WTC11 (cell line): Measurements from ENCODE around the gene COMTD1. TPM values are rescaled to one million over a fixed set of nuclear protein-coding genes. Genes with fewer than 3 reads are reported as not detected.
A peak's percentile ranks its signal among the peaks of the same experiment; 100 is the strongest.

ENCODE experiments used
- ATAC-seq: fragments of 200-7000 bp; cut with Tn5 transposase; 2 replicates; pipeline ENCODE4 v1.10.0; 2021; ENCODE audit warnings: mild to moderate bottlenecking, moderate library complexity
- CTCF ChIA-PET: fragments of 300-600 bp; sonication (Branson Sonifier 250); formaldehyde crosslinking; loops from one replicate; lab custom pipeline; 2021; ENCODE audit warnings: antibody characterized with exemption; lab: Charles Lee
- POLR2A ChIA-PET: fragments of 350-600 bp; sonication (Branson Sonifier 250); formaldehyde crosslinking; loops from one replicate; lab custom pipeline; 2021; ENCODE audit warnings: antibody characterized with exemption; lab: Charles Lee
- DNase-seq: peaks from one replicate; pipeline ENCODE4 v3.0.0; 2021; ENCODE audit warnings: low spot score
- H3K27ac Mint-ChIP-seq: 2 replicates; pipeline ENCODE4 v1.8.0; 2021; ENCODE audit warnings: mixed read lengths
- H3K27me3 Mint-ChIP-seq: 2 replicates; pipeline ENCODE4 v1.8.0; 2021; ENCODE audit warnings: low read depth, mild to moderate bottlenecking, moderate library complexity, mixed read lengths
- H3K36me3 Mint-ChIP-seq: 2 replicates; pipeline ENCODE4 v1.8.0; 2021; ENCODE audit warnings: mixed read lengths
- H3K4me1 Mint-ChIP-seq: 2 replicates; pipeline ENCODE4 v1.8.0; 2022; ENCODE audit warnings: mixed read lengths
- H3K4me3 Mint-ChIP-seq: 2 replicates; pipeline ENCODE4 v1.8.0; 2021; ENCODE audit warnings: mild to moderate bottlenecking, moderate library complexity, mixed read lengths
- H3K9me3 Mint-ChIP-seq: 2 replicates; pipeline ENCODE4 v1.8.0; 2021; ENCODE audit warnings: mixed read lengths
- CDX4 ChIP-seq: fragments of 250-450 bp; sonication (Bioruptor Pico); IDR thresholded peaks from 2 replicates; pipeline ENCODE4 v1.9.0; 2021; ENCODE audit warnings: moderate library complexity, mild to moderate bottlenecking, inconsistent platforms, borderline replicate concordance
- E2F1 ChIP-seq: sonication (generic); formaldehyde crosslinking; IDR thresholded peaks from 2 replicates; pipeline ENCODE4 v1.8.0; 2022; ENCODE audit warnings: mild to moderate bottlenecking, missing genetic modification reagents
- E2F5 ChIP-seq: sonication (generic); formaldehyde crosslinking; IDR thresholded peaks from 2 replicates; pipeline ENCODE4 v1.8.1; 2022; ENCODE audit warnings: mild to moderate bottlenecking, moderate library complexity, missing genetic modification reagents
- ETV6 ChIP-seq: sonication (generic); formaldehyde crosslinking; IDR thresholded peaks from 2 replicates; pipeline ENCODE4 v1.8.1; 2022; ENCODE audit warnings: mild to moderate bottlenecking, missing genetic modification reagents
- FOXP4 ChIP-seq: sonication (generic); formaldehyde crosslinking; IDR thresholded peaks from 2 replicates; pipeline ENCODE4 v1.8.0; 2022; ENCODE audit warnings: mild to moderate bottlenecking, missing genetic modification reagents
- IRF2 ChIP-seq: sonication (generic); formaldehyde crosslinking; IDR thresholded peaks from 2 replicates; pipeline ENCODE4 v1.8.0; 2022; ENCODE audit warnings: low read depth, missing genetic modification reagents, borderline replicate concordance
- JUN ChIP-seq: sonication (generic); formaldehyde crosslinking; IDR thresholded peaks from 2 replicates; pipeline ENCODE4 v1.8.0; 2023; ENCODE audit warnings: mild to moderate bottlenecking, missing genetic modification reagents
- KAT7 ChIP-seq: sonication (generic); formaldehyde crosslinking; IDR thresholded peaks from 2 replicates; pipeline ENCODE4 v1.8.1; 2023; ENCODE audit warnings: missing genetic modification reagents, mild to moderate bottlenecking, borderline replicate concordance
- NR2C2 ChIP-seq: sonication (generic); formaldehyde crosslinking; IDR thresholded peaks from 2 replicates; pipeline ENCODE4 v1.8.0; 2022; ENCODE audit warnings: mild to moderate bottlenecking, missing genetic modification reagents
- RELA ChIP-seq: sonication (generic); formaldehyde crosslinking; IDR thresholded peaks from 2 replicates; pipeline ENCODE4 v1.8.1; 2022; ENCODE audit warnings: missing genetic modification reagents, mild to moderate bottlenecking, borderline replicate concordance
- SMAD3 ChIP-seq: sonication (generic); formaldehyde crosslinking; IDR thresholded peaks from 2 replicates; pipeline ENCODE4 v1.8.0; 2022; ENCODE audit warnings: missing genetic modification reagents, mild to moderate bottlenecking, borderline replicate concordance
- TCF7 ChIP-seq: sonication (generic); formaldehyde crosslinking; IDR thresholded peaks from 2 replicates; pipeline ENCODE4 v1.8.0; 2022; ENCODE audit warnings: mild to moderate bottlenecking, low read depth, missing genetic modification reagents, moderate library complexity
- ZBTB43 ChIP-seq: sonication (generic); formaldehyde crosslinking; IDR thresholded peaks from 2 replicates; pipeline ENCODE4 v1.8.1; 2023; ENCODE audit warnings: mild to moderate bottlenecking, missing genetic modification reagents
- ZNF396 ChIP-seq: fragments of 250-450 bp; sonication (Bioruptor Pico); IDR thresholded peaks from 2 replicates; pipeline ENCODE4 v1.8.0; 2021; ENCODE audit warnings: mild to moderate bottlenecking, moderate library complexity, borderline replicate concordance
- total RNA-seq: library from RNA; stranded (reverse); gene quantifications from 3 replicates; pipeline ENCODE4 v1.2.3, GENCODE V29; 2021
- TF ChIP-seq, protein P1 (sequence below): sonication (generic); formaldehyde crosslinking; IDR thresholded peaks from 2 replicates; pipeline ENCODE4 v1.8.1; 2023; ENCODE audit warnings: mild to moderate bottlenecking, missing genetic modification reagents
- TF ChIP-seq, protein P2 (sequence below): fragments of 250-450 bp; sonication (Bioruptor Pico); IDR thresholded peaks from 2 replicates; pipeline ENCODE4 v1.8.0; 2021; ENCODE audit warnings: mild to moderate bottlenecking
- TF ChIP-seq, protein P3 (sequence below): sonication (generic); formaldehyde crosslinking; IDR thresholded peaks from 2 replicates; pipeline ENCODE4 v1.8.0; 2023; ENCODE audit warnings: missing genetic modification reagents, mild to moderate bottlenecking, borderline replicate concordance
- TF ChIP-seq, protein P4 (sequence below): sonication (generic); formaldehyde crosslinking; IDR thresholded peaks from 2 replicates; pipeline ENCODE4 v1.8.0; 2022; ENCODE audit warnings: mild to moderate bottlenecking, missing genetic modification reagents
- TF ChIP-seq, protein P5 (sequence below): sonication (generic); formaldehyde crosslinking; IDR thresholded peaks from 2 replicates; pipeline ENCODE4 v1.8.0; 2022; ENCODE audit warnings: mild to moderate bottlenecking, missing genetic modification reagents

The COMTD1 gene
- total RNA-seq, 1 experiment from 2014 or later: 47.8 TPM

DNA sequence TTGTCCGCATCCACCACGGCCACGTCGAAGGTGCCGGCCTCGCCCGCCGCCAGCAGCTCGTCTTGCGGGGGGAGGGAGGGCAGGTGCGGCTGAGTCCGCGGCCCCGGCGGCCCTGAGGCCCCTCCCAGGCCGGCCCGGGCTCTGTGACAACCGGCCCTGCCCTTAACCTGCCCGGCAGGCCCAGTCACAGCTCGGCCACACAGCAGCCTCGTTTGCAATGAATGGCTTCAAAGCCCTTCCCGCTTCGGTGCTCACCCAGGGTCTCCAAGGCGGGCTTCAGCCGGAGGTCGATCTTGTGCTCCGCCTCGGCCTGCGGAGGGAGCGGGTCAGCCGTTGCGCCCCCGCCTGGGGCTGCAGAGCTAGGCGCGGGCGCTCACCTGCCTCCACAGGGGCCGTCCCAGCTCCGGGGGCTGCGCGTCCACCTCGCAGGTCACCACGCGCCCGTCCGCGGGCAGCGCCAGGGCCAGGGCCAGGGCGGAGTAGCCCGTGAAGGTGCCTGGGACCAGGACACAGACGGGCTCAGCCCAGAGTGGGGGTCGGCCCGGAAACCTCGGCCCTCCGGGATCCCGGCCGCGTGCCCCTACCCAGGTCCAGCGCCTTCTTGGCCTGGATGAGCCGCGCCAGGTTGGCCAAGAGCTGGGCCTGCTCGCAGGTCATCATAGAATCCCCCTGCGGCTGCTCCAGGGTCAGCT, 928 bp downstream of the COMTD1 start:
- ATAC-seq: peak; percentile 5
- Mint-ChIP-seq H3K4me3 (peak overlapping the region; percentile 66), H3K36me3 (peaks cover 31% of the 10 kb centered on the region), H3K9me3 (no peaks in the 10 kb centered on the region), H3K4me1 (peaks cover 24% of the 10 kb centered on the region), H3K27me3 (no peaks in the 10 kb centered on the region; the same call in 1 of the 2 replicates), H3K27ac (no peak overlapping the region)
- CTCF ChIA-PET: interaction anchor here (0.6 to 6.3 kb wide), 22 partner anchors 10 to 408 kb away, joined by 3 to 145 read pairs (median 6); partner anchors contain the start of genes KAT6B, SAMD8 and VDAC2
- peak; percentile 70 for DNase-seq
- POLR2A ChIA-PET: interaction anchor here (1.0 to 2.7 kb wide), 6 partner anchors 9 to 124 kb away, joined by 3 to 19 read pairs (median 4); partner anchors contain the start of gene VDAC2
- 0 out of 2 replicates have a peak, but pooled peaks have one; percentile 28 for TF ChIP-seq TCF7 (CRISPR knock-in tag)
- TF ChIP-seq, protein P1, sequence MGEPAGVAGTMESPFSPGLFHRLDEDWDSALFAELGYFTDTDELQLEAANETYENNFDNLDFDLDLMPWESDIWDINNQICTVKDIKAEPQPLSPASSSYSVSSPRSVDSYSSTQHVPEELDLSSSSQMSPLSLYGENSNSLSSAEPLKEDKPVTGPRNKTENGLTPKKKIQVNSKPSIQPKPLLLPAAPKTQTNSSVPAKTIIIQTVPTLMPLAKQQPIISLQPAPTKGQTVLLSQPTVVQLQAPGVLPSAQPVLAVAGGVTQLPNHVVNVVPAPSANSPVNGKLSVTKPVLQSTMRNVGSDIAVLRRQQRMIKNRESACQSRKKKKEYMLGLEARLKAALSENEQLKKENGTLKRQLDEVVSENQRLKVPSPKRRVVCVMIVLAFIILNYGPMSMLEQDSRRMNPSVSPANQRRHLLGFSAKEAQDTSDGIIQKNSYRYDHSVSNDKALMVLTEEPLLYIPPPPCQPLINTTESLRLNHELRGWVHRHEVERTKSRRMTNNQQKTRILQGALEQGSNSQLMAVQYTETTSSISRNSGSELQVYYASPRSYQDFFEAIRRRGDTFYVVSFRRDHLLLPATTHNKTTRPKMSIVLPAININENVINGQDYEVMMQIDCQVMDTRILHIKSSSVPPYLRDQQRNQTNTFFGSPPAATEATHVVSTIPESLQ (CRISPR knock-in tag): no peak
- TF ChIP-seq E2F1 (CRISPR knock-in tag): no peak
- no peak for TF ChIP-seq SMAD3 (CRISPR knock-in tag)
- no peak for TF ChIP-seq ZNF396 (CRISPR knock-in tag)
- TF ChIP-seq, protein P2, sequence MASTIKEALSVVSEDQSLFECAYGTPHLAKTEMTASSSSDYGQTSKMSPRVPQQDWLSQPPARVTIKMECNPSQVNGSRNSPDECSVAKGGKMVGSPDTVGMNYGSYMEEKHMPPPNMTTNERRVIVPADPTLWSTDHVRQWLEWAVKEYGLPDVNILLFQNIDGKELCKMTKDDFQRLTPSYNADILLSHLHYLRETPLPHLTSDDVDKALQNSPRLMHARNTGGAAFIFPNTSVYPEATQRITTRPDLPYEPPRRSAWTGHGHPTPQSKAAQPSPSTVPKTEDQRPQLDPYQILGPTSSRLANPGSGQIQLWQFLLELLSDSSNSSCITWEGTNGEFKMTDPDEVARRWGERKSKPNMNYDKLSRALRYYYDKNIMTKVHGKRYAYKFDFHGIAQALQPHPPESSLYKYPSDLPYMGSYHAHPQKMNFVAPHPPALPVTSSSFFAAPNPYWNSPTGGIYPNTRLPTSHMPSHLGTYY (CRISPR knock-in tag): no peak
- TF ChIP-seq FOXP4 (CRISPR knock-in tag): 0 out of 2 replicates have a peak, but pooled peaks have one; percentile 8
- TF ChIP-seq, protein P3, sequence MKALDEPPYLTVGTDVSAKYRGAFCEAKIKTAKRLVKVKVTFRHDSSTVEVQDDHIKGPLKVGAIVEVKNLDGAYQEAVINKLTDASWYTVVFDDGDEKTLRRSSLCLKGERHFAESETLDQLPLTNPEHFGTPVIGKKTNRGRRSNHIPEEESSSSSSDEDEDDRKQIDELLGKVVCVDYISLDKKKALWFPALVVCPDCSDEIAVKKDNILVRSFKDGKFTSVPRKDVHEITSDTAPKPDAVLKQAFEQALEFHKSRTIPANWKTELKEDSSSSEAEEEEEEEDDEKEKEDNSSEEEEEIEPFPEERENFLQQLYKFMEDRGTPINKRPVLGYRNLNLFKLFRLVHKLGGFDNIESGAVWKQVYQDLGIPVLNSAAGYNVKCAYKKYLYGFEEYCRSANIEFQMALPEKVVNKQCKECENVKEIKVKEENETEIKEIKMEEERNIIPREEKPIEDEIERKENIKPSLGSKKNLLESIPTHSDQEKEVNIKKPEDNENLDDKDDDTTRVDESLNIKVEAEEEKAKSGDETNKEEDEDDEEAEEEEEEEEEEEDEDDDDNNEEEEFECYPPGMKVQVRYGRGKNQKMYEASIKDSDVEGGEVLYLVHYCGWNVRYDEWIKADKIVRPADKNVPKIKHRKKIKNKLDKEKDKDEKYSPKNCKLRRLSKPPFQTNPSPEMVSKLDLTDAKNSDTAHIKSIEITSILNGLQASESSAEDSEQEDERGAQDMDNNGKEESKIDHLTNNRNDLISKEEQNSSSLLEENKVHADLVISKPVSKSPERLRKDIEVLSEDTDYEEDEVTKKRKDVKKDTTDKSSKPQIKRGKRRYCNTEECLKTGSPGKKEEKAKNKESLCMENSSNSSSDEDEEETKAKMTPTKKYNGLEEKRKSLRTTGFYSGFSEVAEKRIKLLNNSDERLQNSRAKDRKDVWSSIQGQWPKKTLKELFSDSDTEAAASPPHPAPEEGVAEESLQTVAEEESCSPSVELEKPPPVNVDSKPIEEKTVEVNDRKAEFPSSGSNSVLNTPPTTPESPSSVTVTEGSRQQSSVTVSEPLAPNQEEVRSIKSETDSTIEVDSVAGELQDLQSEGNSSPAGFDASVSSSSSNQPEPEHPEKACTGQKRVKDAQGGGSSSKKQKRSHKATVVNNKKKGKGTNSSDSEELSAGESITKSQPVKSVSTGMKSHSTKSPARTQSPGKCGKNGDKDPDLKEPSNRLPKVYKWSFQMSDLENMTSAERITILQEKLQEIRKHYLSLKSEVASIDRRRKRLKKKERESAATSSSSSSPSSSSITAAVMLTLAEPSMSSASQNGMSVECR: peak; percentile 16; the same call in 1 of the 2 replicates
- peak; percentile 29; the same call in 1 of the 2 replicates for TF ChIP-seq ZBTB43
- 0 out of 2 replicates have a peak, but pooled peaks have one; percentile 34 for TF ChIP-seq KAT7 (CRISPR knock-in tag)
- TF ChIP-seq E2F5 (CRISPR knock-in tag): peak; percentile 24; the same call in 1 of the 2 replicates
- no peak for TF ChIP-seq CDX4 (CRISPR knock-in tag)
- TF ChIP-seq NR2C2 (CRISPR knock-in tag): no peak; the same call in 1 of the 2 replicates
- TF ChIP-seq, protein P4, sequence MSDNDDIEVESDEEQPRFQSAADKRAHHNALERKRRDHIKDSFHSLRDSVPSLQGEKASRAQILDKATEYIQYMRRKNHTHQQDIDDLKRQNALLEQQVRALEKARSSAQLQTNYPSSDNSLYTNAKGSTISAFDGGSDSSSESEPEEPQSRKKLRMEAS (CRISPR knock-in tag): peak; percentile 56; the same call in 1 of the 2 replicates
- TF ChIP-seq JUN (CRISPR knock-in tag): 0 out of 2 replicates have a peak, but pooled peaks have one; percentile 22
- TF ChIP-seq RELA (CRISPR knock-in tag): peak; percentile 56; the same call in 1 of the 2 replicates
- TF ChIP-seq ETV6 (CRISPR knock-in tag): peak; percentile 60; the same call in 1 of the 2 replicates
- TF ChIP-seq IRF2: no peak
- TF ChIP-seq, protein P5, sequence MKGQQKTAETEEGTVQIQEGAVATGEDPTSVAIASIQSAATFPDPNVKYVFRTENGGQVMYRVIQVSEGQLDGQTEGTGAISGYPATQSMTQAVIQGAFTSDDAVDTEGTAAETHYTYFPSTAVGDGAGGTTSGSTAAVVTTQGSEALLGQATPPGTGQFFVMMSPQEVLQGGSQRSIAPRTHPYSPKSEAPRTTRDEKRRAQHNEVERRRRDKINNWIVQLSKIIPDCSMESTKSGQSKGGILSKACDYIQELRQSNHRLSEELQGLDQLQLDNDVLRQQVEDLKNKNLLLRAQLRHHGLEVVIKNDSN (CRISPR knock-in tag): peak; percentile 54; the same call in 1 of the 2 replicates
